ENCODE data around the gene SLC10A7.

SLC10A7 gene

GRCh38 chr4:146494143-146494542, 27.6 kb downstream of the SLC10A7 start:
- DNase-seq (ENCODE audit: low spot score), result no peak

GRCh38 chr4:146490106-146490505, 31.6 kb downstream of the SLC10A7 start:
- no peak for DNase-seq (ENCODE audit: low spot score)

DNA sequence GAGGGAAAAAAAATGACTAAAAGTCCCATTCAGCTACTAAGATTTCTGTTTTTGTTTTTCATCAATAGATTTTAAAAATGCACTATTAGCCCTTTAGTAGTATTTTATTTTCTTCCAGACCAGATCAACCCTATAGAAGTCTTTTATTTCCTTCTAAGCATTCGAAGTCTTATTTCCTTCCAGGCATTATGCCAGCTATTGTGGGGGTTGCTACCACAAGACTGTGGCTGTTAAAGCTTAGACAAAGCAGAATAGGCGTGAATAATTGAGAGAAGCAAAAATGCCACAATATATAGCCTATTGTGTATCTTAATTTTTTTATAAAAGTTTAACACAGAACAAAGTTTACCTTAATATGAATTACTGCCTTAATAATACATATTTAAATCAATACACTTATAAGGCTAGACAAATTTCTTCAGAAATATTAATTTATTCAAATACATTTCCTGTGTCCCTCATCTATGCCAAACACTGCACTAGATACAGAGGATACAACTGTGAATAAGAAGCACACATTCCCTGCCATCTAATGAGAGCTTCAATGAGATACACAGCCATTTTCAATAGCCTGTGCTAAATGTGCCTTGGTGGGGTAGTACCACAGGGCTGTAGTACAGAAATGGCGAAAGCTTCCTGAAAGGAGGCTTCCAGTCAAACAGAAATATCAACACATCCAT, 33.1 kb downstream of the SLC10A7 start:
- DNase-seq (ENCODE audit: low spot score), result no peak

- no peak for DNase-seq (ENCODE audit: low spot score)
Observed at GRCh38 chr4:146486565-146486964, 35.2 kb downstream of the SLC10A7 start.

DNA sequence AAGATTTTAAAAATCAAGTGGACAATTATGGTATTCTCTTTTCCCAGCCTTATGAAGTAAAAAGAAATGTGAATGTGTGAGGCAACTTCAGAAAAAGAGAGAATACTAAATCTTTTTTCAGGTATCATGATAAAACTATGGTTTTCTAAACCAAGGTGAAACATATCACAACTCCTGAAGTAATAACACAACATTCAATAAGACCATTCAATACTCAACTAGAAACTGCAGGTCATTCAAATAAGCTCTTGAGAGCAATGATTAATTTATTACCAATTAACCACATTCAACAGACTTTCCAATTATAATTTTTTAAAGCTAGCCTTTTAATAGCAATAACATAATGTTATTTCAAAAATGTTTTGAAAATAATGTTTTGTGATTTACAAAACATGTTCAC, 35.8 kb downstream of the SLC10A7 start:
- DNase-seq (ENCODE audit: low spot score), result no peak

DNA sequence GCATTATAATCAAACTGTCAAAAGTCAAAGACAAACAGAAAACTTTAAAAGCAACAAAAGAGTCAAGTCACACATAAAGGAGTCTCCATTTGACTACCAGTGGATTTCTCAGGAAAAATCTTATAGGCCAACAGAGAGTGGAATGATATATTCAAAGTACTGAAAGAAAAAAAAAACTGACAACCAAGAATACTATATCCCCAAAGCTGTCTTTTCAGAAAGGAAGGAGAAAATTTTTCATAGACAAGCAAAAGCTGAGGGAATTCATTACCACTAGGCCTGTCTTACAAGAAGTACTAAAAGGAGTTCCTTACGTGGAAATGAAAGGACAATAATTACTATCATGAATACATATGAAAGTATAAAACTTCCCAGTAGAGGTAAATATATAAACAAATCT, 39.0 kb downstream of the SLC10A7 start:
- no peak for DNase-seq (ENCODE audit: low spot score)

DNA sequence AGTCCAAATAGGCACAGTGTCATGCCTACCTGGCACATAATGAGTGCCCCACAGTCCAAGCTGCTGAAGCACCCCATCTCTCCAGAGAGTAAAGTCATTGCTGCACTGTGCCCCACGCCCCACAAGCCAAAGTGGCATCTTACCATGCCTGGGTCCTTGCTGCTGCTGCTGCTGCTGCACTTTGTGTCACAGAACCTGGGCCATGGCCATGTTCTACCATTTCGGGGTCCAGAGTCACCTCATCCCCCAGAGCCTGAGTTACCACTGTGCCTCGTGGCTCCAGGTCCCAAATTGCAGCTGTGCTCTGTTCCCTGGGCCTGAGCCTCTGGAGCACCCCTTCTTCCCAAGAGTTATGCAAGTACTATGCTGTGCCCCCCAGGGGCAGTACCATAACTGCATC, 40.5 kb downstream of the SLC10A7 start:
- no peak for DNase-seq (ENCODE audit: low spot score)

GRCh38 chr4:146478009-146478408, 43.7 kb downstream of the SLC10A7 start:
- no peak for DNase-seq (ENCODE audit: low spot score)

- no peak for DNase-seq (ENCODE audit: low spot score)
Observed at GRCh38 chr4:146477054-146477453, 44.7 kb downstream of the SLC10A7 start.

GRCh38 chr4:146472404-146472803, 49.3 kb downstream of the SLC10A7 start:
- DNase-seq (ENCODE audit: low spot score), result no peak

DNA sequence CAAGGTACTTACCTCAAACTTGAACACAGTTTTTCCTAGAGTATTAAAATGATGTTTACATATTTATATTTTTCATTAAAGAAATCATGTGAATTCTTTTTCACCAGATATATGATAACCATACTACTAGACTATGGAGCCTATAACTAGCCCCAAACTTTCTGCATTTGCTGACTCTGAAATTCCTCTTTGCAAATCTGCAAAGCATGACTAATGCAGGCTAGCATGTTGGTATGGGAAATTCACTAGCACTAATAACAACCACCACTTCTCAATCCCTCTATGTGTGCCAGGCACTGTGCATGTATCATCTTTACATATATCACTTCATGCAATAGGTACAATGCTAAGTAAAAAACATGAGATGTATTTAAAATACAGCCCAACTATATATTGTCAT, 51.1 kb downstream of the SLC10A7 start:
- no peak for DNase-seq (ENCODE audit: low spot score)

- DNase-seq (ENCODE audit: low spot score), result no peak
Observed at GRCh38 chr4:146469022-146469421, 52.7 kb downstream of the SLC10A7 start.

- no peak for DNase-seq (ENCODE audit: low spot score)
Observed at GRCh38 chr4:146465628-146466027, 56.1 kb downstream of the SLC10A7 start.

DNA sequence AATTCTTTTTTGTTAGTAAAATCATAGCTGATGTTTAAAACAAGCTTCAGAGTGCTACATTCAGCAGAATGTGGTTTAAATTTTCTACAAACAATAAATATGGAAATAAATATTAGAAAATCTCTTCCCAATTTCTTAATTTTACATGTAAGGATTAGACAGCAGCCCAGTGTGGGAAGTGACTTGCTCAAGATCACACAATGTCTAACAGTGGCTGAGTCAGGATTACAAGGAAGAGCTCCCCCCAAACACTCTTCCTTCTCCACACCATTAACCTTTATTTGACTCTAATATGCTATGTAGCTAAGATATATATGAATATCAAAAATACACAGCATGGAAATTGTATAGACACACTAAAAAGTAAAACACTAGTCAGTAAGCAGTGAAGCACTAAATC, 59.5 kb downstream of the SLC10A7 start:
- no peak for DNase-seq (ENCODE audit: low spot score)

DNA sequence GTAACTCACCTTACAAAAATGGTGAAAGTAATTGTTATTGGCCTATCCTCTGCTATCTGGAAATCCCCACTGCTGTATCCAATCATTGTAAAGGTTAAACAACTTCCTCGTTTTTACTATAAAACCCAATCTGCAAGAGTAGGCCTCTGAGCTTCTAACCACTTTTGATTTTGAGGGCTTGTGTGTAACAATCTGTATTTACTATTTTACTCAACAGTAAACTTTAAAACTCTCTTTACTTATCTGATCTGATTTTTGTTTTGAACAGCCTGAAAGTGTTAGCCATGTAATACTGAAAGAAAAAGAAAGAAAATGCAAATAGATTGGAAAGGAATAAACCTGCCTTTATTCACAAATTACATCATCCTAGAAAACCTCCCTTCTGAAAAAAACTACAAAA, 63.1 kb downstream of the SLC10A7 start:
- no peak for DNase-seq (ENCODE audit: low spot score)

- DNase-seq (ENCODE audit: low spot score), result no peak
Observed at GRCh38 chr4:146456681-146457080, 65.1 kb downstream of the SLC10A7 start.

- DNase-seq (ENCODE audit: low spot score), result no peak
Observed at GRCh38 chr4:146453181-146453807, 68.4 kb downstream of the SLC10A7 start.

- DNase-seq (ENCODE audit: low spot score), result no peak
Observed at GRCh38 chr4:146450524-146450923, 71.2 kb downstream of the SLC10A7 start.

GRCh38 chr4:146446555-146446954, 75.2 kb downstream of the SLC10A7 start:
- no peak for DNase-seq (ENCODE audit: low spot score)

- DNase-seq (ENCODE audit: low spot score), result no peak
Observed at GRCh38 chr4:146445198-146446150, 76.3 kb downstream of the SLC10A7 start.

- DNase-seq (ENCODE audit: low spot score), result no peak
Observed at GRCh38 chr4:146443525-146443924, 78.2 kb downstream of the SLC10A7 start.

DNA sequence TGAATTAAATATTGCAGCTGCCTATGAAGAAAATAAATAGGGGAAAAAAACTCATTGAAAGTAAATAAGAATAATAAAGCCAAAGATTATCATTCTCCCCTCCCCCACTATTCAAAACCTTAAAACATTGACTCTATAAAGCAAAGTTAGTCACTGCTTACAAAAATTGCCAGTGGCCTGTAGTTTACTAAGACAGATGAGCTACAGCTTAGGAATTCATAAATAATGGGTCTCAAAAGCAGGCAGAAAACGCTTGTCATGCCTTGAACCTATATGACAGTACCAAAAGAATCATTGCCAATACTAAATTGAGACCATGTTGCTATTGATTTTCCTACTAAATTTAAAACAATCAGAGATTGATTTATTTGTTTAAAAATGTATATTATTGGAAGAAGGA, 78.9 kb downstream of the SLC10A7 start:
- DNase-seq (ENCODE audit: low spot score), result no peak

- DNase-seq (ENCODE audit: low spot score), result no peak
Observed at GRCh38 chr4:146439999-146440398, 81.7 kb downstream of the SLC10A7 start.

All from LoVo (cell line).